GM19452 (cell line): Measurements from ENCODE around the gene KLLN.
"Not testable (repeated sequence)": the region's sequence is repeated elsewhere in the genome, so short reads cannot be mapped to it uniquely, and the experiment has no call there.

Experiments used
- ATAC-seq: cut with Tn5 transposase; IDR thresholded peaks from one replicate; pipeline ENCODE4 v1.9.1; 2021; ENCODE audit not compliant: unreplicated experiment

Gene KLLN

GRCh38 chr10:87867453-87867852 is 4.1 kb upstream of the KLLN start:
- no peak for ATAC-seq

- no peak for ATAC-seq
Measured at GRCh38 chr10:87866412-87866974, 3.2 kb upstream of the KLLN start.

- no peak for ATAC-seq
Measured at GRCh38 chr10:87865241-87865881, 2.0 kb upstream of the KLLN start.

GRCh38 chr10:87864496-87865059 is 1.2 kb upstream of the KLLN start:
- no peak for ATAC-seq

- not testable (repeated sequence) for ATAC-seq
Measured at GRCh38 chr10:87863951-87864495, 690 bp upstream of the KLLN start.

- ATAC-seq = peak; percentile 6
Measured at GRCh38 chr10:87862679-87863052, 667 bp downstream of the KLLN start.

GRCh38 chr10:87861953-87862678 is 1.2 kb downstream of the KLLN start:
- peak; percentile 52 for ATAC-seq

- ATAC-seq = peak; percentile 13
Measured at GRCh38 chr10:87861566-87861952, 1.8 kb downstream of the KLLN start.

GRCh38 chr10:87860816-87861403 is 2.4 kb downstream of the KLLN start:
- no peak for ATAC-seq

- ATAC-seq = no peak
Measured at GRCh38 chr10:87860156-87860795, 3.1 kb downstream of the KLLN start.

GRCh38 chr10:87855665-87856064 is 7.7 kb downstream of the KLLN start:
- not testable (repeated sequence) for ATAC-seq

GRCh38 chr10:87855247-87855646 is 8.1 kb downstream of the KLLN start:
- not testable (repeated sequence) for ATAC-seq

- no peak for ATAC-seq
Measured at GRCh38 chr10:87852089-87852488, 11.2 kb downstream of the KLLN start.

- ATAC-seq = no peak
Measured at GRCh38 chr10:87850742-87851205, 12.6 kb downstream of the KLLN start.

- ATAC-seq = no peak
Measured at GRCh38 chr10:87849001-87849400, 14.3 kb downstream of the KLLN start.

- no peak for ATAC-seq
Measured at GRCh38 chr10:87847550-87847949, 15.8 kb downstream of the KLLN start.

- ATAC-seq = not testable (repeated sequence)
Measured at GRCh38 chr10:87846711-87847110, 16.6 kb downstream of the KLLN start.

- no peak for ATAC-seq
Measured at GRCh38 chr10:87846023-87846422, 17.3 kb downstream of the KLLN start.

- no peak for ATAC-seq
Measured at GRCh38 chr10:87845624-87845998, 17.7 kb downstream of the KLLN start.

- no peak for ATAC-seq
Measured at GRCh38 chr10:87844837-87845623, 18.3 kb downstream of the KLLN start.
